PC-3 (cell line): ENCODE measurements around the gene TYW3. TPM values are rescaled to one million over a fixed set of nuclear protein-coding genes. Genes with fewer than 3 reads are reported as not detected.
"Not testable (repeated sequence)": the region's sequence is repeated elsewhere in the genome, so short reads cannot be mapped to it uniquely, and the experiment has no call there.

Source experiments
- ATAC-seq: fragments of 200-7000 bp; cut with Tn5 transposase; 2 replicates; pipeline ENCODE4 v1.9.1; 2020; ENCODE audit warnings: mild to moderate bottlenecking, moderate library complexity
- BruUV-seq: library from RNA; stranded (reverse); fragments of 400-500 nt; replicated peaks from 2 replicates; lab custom pipeline; 2021; lab: Mats Ljungman, UMichigan
- CTCF ChIA-PET: fragments of 300-600 bp; sonication (Branson Sonifier 250); formaldehyde crosslinking; loops from one replicate; lab custom pipeline; 2022; ENCODE audit warnings: antibody characterized with exemption; lab: Charles Lee
- POLR2A ChIA-PET: fragments of 300-600 bp; sonication (Branson Sonifier 250); formaldehyde crosslinking; loops from one replicate; lab custom pipeline; 2022; ENCODE audit warnings: antibody characterized with exemption; ENCODE audit not compliant: unreplicated experiment; lab: Charles Lee
- DNase-seq: peaks from one replicate; pipeline ENCODE4 v3.0.0-alpha.2; 2015
- H2AFZ ChIP-seq: fragments of 300-600 bp; sonication (generic); 2 replicates; pipeline ENCODE4 v1.6.0; 2016; ENCODE audit warnings: antibody characterized with exemption, low read length
- H3F3A ChIP-seq: fragments of 300-600 bp; sonication (generic); one replicate; pipeline ENCODE4 v1.6.0; 2017; ENCODE audit warnings: antibody characterized with exemption, low read length, control low read depth, mild to moderate bottlenecking; ENCODE audit not compliant: unreplicated experiment
- H3K27ac ChIP-seq: fragments of 300-600 bp; sonication (generic); 2 replicates; pipeline ENCODE4 v1.5.1; 2016; ENCODE audit warnings: mild to moderate bottlenecking, low read length
- H3K27me3 ChIP-seq: fragments of 300-600 bp; sonication (generic); 2 replicates; pipeline ENCODE4 v1.6.1; 2016; ENCODE audit warnings: low read length, mixed read lengths
- H3K36me3 ChIP-seq: fragments of 300-600 bp; sonication (generic); 2 replicates; pipeline ENCODE4 v1.6.1; 2016; ENCODE audit warnings: low read depth, mixed run types, low read length, mixed read lengths
- H3K4me1 ChIP-seq: fragments of 300-600 bp; sonication (generic); 2 replicates; pipeline ENCODE4 v1.5.1; 2016; ENCODE audit warnings: low read length; ENCODE audit not compliant: insufficient read depth
- H3K4me2 ChIP-seq: fragments of 300-600 bp; sonication (generic); 2 replicates; pipeline ENCODE4 v1.6.0; 2016; ENCODE audit warnings: low read length
- H3K4me3 ChIP-seq: fragments of 300-600 bp; sonication (generic); 2 replicates; pipeline ENCODE4 v1.5.1; 2016; ENCODE audit warnings: mild to moderate bottlenecking, low read length, mixed read lengths
- H3K79me2 ChIP-seq: fragments of 300-600 bp; sonication (generic); 2 replicates; pipeline ENCODE4 v1.6.1; 2017; ENCODE audit warnings: low read length, mixed read lengths
- H3K9ac ChIP-seq: fragments of 300-600 bp; sonication (generic); 2 replicates; pipeline ENCODE4 v1.6.0; 2016; ENCODE audit warnings: mild to moderate bottlenecking, low read length
- H3K9me2 ChIP-seq: fragments of 300-600 bp; sonication (generic); replicated peaks from 2 replicates; pipeline ENCODE4 v1.6.1; 2016; ENCODE audit warnings: mixed run types, low read length, mixed read lengths
- H3K9me3 ChIP-seq: fragments of 300-600 bp; sonication (generic); 2 replicates; pipeline ENCODE4 v1.6.1; 2016; ENCODE audit warnings: low read length, mixed read lengths
- H4K20me1 ChIP-seq: fragments of 300-600 bp; sonication (generic); 2 replicates; pipeline ENCODE4 v1.6.1; 2016; ENCODE audit warnings: low read length, mixed read lengths
- EZH2 ChIP-seq: fragments of 300-600 bp; sonication (generic); IDR thresholded peaks from one replicate; pipeline ENCODE4 v1.6.1; 2017; ENCODE audit warnings: antibody characterized with exemption, mild to moderate bottlenecking, low read length; ENCODE audit not compliant: unreplicated experiment
- EZH2phosphoT487 ChIP-seq: fragments of 300-600 bp; sonication (generic); IDR thresholded peaks from 2 replicates; pipeline ENCODE4 v1.6.1; 2018; ENCODE audit warnings: mild to moderate bottlenecking, antibody characterized with exemption, low read length, borderline replicate concordance
- intact Hi-C: fragments of 100-400 bp; cut with micrococcal nuclease; formaldehyde crosslinking; loops from 2 replicates; pipeline ENCODE4 v1.9.0; 2023
- total RNA-seq: library from RNA; depleted of rRNA; stranded (reverse); fragments of >200 nt; gene quantifications from 2 replicates; pipeline ENCODE4 v1.2.3, GENCODE V29; 2014
- TF ChIP-seq, protein P1 (sequence below): fragments of 300-600 bp; sonication (generic); conservative IDR thresholded peaks from 2 replicates; pipeline ENCODE4 v1.5.1; 2017; ENCODE audit warnings: antibody characterized with exemption, low read depth, mild to moderate bottlenecking, low read length

The TYW3 gene
- total RNA-seq, 1 experiment from 2014 or later = 21.2 TPM

DNA sequence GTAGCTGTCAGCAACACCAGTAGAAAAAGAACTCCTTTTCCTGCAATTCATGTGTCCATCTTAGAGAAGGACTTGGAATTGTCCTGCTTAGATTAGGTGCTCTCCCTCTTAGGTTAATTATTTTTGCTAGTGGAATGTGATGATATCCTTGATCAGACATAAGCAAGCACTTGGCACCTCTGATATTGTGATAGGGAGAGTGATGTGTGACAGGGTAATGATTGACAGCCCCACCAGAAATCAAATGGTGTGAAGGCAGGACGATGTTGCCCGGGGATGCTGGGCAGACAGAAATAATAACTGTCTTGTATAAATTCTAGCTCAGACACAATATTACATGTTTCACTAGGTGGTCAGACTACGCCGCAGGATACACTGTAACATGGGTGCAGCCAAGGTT, 4.4 kb downstream of the TYW3 start:
- Histone ChIP-seq H3K27me3 (no peaks in the 10 kb centered on the region), H3K9me3 (no peaks in the 10 kb centered on the region), H3K9me2 (no peaks in the 10 kb centered on the region), H3K79me2 (peaks cover 26% of the 10 kb centered on the region), H3K9ac (no peak overlapping the region), H4K20me1 (no peaks in the 10 kb centered on the region), H3K4me3 (no peak overlapping the region), H3K27ac (no peak overlapping the region), H3F3A (no peaks in the 10 kb centered on the region), H3K4me1 (peaks cover 11% of the 10 kb centered on the region), H2AFZ (no peak overlapping the region), H3K36me3 (peaks cover 45% of the 10 kb centered on the region), H3K4me2 (no peak overlapping the region)
- ChIA-PET CTCF (no interaction called here), POLR2A (interaction anchor here (0.6 kb wide), 1 partner anchor 27 kb away, joined by 13 read pairs; no protein-coding TSS in a partner anchor)
- intact Hi-C loops = no loop called here
- BruUV-seq = no TSS peak
- TF ChIP-seq, protein P1, sequence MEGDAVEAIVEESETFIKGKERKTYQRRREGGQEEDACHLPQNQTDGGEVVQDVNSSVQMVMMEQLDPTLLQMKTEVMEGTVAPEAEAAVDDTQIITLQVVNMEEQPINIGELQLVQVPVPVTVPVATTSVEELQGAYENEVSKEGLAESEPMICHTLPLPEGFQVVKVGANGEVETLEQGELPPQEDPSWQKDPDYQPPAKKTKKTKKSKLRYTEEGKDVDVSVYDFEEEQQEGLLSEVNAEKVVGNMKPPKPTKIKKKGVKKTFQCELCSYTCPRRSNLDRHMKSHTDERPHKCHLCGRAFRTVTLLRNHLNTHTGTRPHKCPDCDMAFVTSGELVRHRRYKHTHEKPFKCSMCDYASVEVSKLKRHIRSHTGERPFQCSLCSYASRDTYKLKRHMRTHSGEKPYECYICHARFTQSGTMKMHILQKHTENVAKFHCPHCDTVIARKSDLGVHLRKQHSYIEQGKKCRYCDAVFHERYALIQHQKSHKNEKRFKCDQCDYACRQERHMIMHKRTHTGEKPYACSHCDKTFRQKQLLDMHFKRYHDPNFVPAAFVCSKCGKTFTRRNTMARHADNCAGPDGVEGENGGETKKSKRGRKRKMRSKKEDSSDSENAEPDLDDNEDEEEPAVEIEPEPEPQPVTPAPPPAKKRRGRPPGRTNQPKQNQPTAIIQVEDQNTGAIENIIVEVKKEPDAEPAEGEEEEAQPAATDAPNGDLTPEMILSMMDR = no peak
- no peak for TF ChIP-seq EZH2
- TF ChIP-seq EZH2phosphoT487 = no peak
- no peak for DNase-seq
- no peak for ATAC-seq

DNA sequence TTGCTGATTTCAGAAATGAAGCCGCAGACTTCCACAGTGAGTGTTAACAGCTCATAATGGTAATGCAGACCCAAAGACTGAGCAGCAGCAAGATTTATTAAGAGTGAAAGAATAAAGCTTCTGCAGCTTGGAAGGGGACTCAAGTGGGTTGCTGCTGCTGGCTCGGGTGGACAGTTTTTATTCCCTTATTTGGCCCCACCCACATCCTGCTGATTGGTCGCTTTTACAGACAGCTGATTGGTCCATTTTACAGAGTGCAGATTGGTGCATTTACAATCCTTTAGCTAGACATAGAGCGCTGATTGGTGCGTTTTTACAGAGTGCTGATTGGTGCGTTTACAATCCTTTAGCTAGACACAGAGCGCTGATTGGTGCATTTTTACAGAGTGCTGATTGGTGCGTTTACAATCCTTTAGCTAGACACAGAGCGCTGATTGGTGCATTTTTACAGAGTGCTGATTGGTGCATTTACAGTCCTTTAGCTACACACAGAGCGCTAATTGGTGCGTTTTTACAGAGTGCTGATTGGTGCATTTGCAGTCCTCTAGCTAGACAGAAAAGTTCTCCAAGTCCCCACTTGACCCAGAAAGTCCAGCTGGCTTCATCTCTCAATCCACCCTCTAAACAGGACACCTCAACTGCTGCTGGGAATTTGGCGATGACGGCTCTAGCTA, 7.5 kb downstream of the TYW3 start:
- H3K36me3 ChIP-seq = peaks cover 60% of the 10 kb centered on the region

DNA sequence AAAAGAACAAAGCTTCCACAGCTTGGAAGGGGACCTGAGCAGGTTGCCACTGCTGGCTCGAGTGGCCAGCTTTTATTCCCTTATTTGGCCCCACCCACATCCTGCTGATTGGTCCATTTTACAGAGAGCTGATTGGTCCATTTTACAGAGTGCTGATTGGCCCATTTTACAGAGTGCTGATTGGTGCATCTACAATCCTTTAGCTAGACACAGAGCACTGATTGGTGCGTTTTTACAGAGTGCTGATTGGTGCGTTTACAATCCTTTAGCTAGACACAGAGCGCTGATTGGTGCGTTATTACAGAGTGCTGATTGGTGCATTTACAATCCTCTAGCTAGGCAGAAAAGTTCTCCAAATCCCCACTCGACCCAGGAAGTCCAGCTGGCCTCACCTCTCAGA, 12.3 kb downstream of the TYW3 start:
- CTCF ChIA-PET = not testable (repeated sequence)

More for the DNA sequence above, 7.5 kb downstream of the TYW3 start:
- H3K4me2 ChIP-seq, H3K4me3 ChIP-seq, POLR2A ChIA-PET, H3K79me2 ChIP-seq, H3K27ac ChIP-seq, H2AFZ ChIP-seq, CTCF ChIA-PET, H3K4me1 ChIP-seq, H3K9ac ChIP-seq, DNase-seq, H3K9me2 ChIP-seq, intact Hi-C loops, ATAC-seq, H3F3A ChIP-seq, H4K20me1 ChIP-seq, H3K27me3 ChIP-seq, H3K9me3 ChIP-seq, BruUV-seq: not testable (repeated sequence)

DNA sequence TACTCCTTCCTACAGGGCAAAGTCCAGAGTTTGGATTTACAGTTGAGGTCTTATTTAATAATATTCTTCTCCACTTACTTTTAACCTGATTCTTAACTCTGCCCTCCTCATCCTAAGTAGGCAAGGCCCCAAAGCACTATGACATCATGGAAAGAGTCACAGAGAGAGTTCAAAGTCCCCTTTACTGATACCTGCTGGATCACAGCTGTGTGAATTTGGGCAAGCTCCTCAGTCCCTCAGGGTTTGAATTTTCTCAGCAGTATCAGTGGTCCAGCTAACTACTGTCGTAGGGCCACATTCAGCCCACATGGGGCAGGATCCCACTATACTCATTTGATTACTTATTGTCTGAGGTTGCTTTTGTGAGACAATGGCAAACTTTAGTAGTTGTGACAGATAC, 16.0 kb downstream of the TYW3 start:
- Histone ChIP-seq H3K9me3 (no peaks in the 10 kb centered on the region), H3K36me3 (peaks cover 33% of the 10 kb centered on the region), H3K27ac (no peak overlapping the region), H3K79me2 (no peaks in the 10 kb centered on the region), H3K4me2 (no peak overlapping the region), H2AFZ (no peak overlapping the region), H3K9me2 (no peaks in the 10 kb centered on the region), H3F3A (no peaks in the 10 kb centered on the region), H3K4me3 (no peak overlapping the region), H4K20me1 (no peaks in the 10 kb centered on the region), H3K9ac (no peak overlapping the region), H3K27me3 (no peaks in the 10 kb centered on the region), H3K4me1 (no peaks in the 10 kb centered on the region)
- no peak for DNase-seq
- intact Hi-C loops = no loop called here
- TF ChIP-seq, protein P1 = no peak
- no peak for TF ChIP-seq EZH2
- TF ChIP-seq EZH2phosphoT487 = no peak
- no peak for ATAC-seq
- BruUV-seq = no TSS peak
- ChIA-PET CTCF (no interaction called here), POLR2A (no interaction called here)

More for the DNA sequence above, 12.3 kb downstream of the TYW3 start:
- H3K79me2 ChIP-seq, H3K9me3 ChIP-seq, intact Hi-C loops, H3K4me1 ChIP-seq, H3K4me3 ChIP-seq, H3K4me2 ChIP-seq, H3K9me2 ChIP-seq, H2AFZ ChIP-seq, H3K27me3 ChIP-seq, H3K27ac ChIP-seq, ATAC-seq, H3K9ac ChIP-seq, H4K20me1 ChIP-seq, POLR2A ChIA-PET, BruUV-seq, DNase-seq, H3F3A ChIP-seq: not testable (repeated sequence)
- H3K36me3 ChIP-seq = peaks cover 23% of the 10 kb centered on the region
